ENCODE data around the gene MAP3K9.

- TF ChIP-seq CTCF (IDR thresholded peaks at IDR 0.05; ENCODE audit: control extremely low read depth in 1 of 3, insufficient read depth in 1 of 3, low read depth in 1 of 3, low read length in 3 of 3) (no peak), JUN (IDR thresholded peaks at IDR 0.05; ENCODE audit: low read depth, low read length) (no peak), TAF1 (IDR thresholded peaks at IDR 0.05; ENCODE audit: low read depth, low read length) (no peak), EP300 (IDR thresholded peaks at IDR 0.05; ENCODE audit: borderline replicate concordance in 1 of 2, low read depth in 2 of 2, low read length in 2 of 2) (no peak), POLR2A (IDR thresholded peaks at IDR 0.05; ENCODE audit: control extremely low read depth in 1 of 2, low read depth in 2 of 2, low read length in 2 of 2) (no peak), SP2 (IDR thresholded peaks at IDR 0.05; ENCODE audit: low read length) (no peak), SP1 (IDR thresholded peaks at IDR 0.05; ENCODE audit: low read depth, low read length) (no peak), CREB1 (IDR thresholded peaks at IDR 0.05) (no peak), ATF3 (IDR thresholded peaks at IDR 0.05; ENCODE audit: insufficient read depth, low read depth, low read length) (no peak), TEAD4 (IDR thresholded peaks at IDR 0.05; ENCODE audit: low read depth, low read length) (no peak)
Measured at GRCh38 chr14:70754991-70755390, 54.3 kb downstream of the MAP3K9 start.

Data from H1 (cell line).